Measurements from ENCODE around the gene ELK3. TPM values are rescaled to one million over a fixed set of nuclear protein-coding genes. Genes with fewer than 3 reads are reported as not detected.

ELK3 gene
- total and polyA plus RNA-seq, 10 donors = 14.5 to 92.7 (median 52.9) TPM

GRCh38 chr12:96285158-96285557 lies 91.0 kb downstream of the ELK3 start:
- no peak overlapping the region for H3K27ac ChIP-seq
- no peak overlapping the region for H3K4me3 ChIP-seq
- H3K36me3 ChIP-seq = peaks cover 0 to 100% (median 84%) of the 10 kb centered on the region in 6 donors
- intact Hi-C loops (cut with DNase I; ENCODE audit: low total_unique reads) = no loop called here
- no peaks in the 10 kb centered on the region for H3K27me3 ChIP-seq (replicated peaks in 1 of 7)
- no peaks in the 10 kb centered on the region for H3K4me1 ChIP-seq
- H3K9me3 ChIP-seq = no peaks in the 10 kb centered on the region
- no peak for TF ChIP-seq POLR2A (IDR thresholded peaks at IDR 0.05)
- TF ChIP-seq POLR2AphosphoS5 (IDR thresholded peaks at IDR 0.05) = no peak
- TF ChIP-seq CTCF (IDR thresholded peaks at IDR 0.05 in 8 of 11, conservative IDR thresholded peaks at IDR 0.05 in 3 of 11) = no peak
- DNase-seq = no peak

DNA sequence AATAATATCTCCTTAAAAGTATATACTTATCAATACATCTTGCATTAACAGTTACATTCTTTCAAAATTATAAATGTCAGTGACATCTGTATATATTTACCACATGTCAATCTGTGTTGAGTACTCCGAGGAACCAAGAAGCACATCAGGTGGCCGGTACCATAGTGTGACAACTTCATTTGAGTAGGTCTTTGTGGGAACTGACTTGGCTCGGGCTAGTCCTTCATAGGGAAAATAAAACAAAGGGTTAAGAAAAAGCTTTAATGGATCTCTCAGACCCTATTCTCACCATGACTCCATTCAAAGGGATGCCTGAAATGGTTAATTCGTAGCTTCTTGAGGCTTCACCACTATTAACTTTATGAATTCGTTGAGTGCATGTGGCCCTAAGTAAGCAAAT lies 94.9 kb downstream of the ELK3 start:
- Histone ChIP-seq H3K9me3 (no peaks in the 10 kb centered on the region), H3K36me3 (peaks cover 0 to 100% (median 53%) of the 10 kb centered on the region in 6 donors)
- no peak for DNase-seq

DNA sequence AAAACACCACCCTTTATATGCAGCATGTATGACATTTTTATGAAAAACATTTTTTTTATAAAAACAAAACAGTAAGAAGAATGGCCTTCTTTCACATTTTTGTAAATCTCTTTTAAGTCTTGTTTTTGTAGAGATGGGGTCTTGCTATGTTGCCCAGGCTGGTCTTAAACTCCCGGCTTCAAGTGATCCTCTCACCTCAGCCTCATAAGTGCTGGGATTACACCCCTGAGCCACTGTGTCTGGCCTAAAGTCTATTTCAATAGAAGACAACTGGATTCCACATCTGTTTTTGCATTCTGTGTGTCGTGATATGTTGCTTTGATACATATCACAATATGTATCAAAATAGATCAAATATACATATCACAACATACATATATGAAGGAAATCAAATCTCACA lies 98.9 kb downstream of the ELK3 start:
- no peaks in the 10 kb centered on the region for H3K27me3 ChIP-seq (replicated peaks in 1 of 7)
- H3K4me3 ChIP-seq = no peak overlapping the region
- H3K36me3 ChIP-seq = peaks cover 0 to 100% (median 36%) of the 10 kb centered on the region in 6 donors
- intact Hi-C loops (cut with DNase I; ENCODE audit: low total_unique reads) = no loop called here
- DNase-seq = no peak
- TF ChIP-seq POLR2AphosphoS5 (IDR thresholded peaks at IDR 0.05) (no peak), CTCF (IDR thresholded peaks at IDR 0.05 in 8 of 11, conservative IDR thresholded peaks at IDR 0.05 in 3 of 11) (no peak), POLR2A (IDR thresholded peaks at IDR 0.05) (no peak)
- H3K4me1 ChIP-seq = peaks cover 0 to 21% (median 4%) of the 10 kb centered on the region in 6 donors
- H3K9me3 ChIP-seq = no peaks in the 10 kb centered on the region
- no peak overlapping the region for H3K27ac ChIP-seq
- 95 to 99% (median 98%) methylated on average over 2 of the region's 2 CpGs for WGBS, 5 donors

More for the DNA sequence above, 94.9 kb downstream of the ELK3 start:
- intact Hi-C loops (cut with DNase I; ENCODE audit: low total_unique reads) = no loop called here
- WGBS, 5 donors = 74 to 95% (median 92%) methylated on average over 5 of the region's 5 CpGs
- Histone ChIP-seq H3K27ac (no peak overlapping the region), H3K4me3 (no peak overlapping the region), H3K4me1 (no peaks in the 10 kb centered on the region), H3K27me3 (replicated peaks in 1 of 7) (no peaks in the 10 kb centered on the region)
- no peak for TF ChIP-seq CTCF (IDR thresholded peaks at IDR 0.05 in 8 of 11, conservative IDR thresholded peaks at IDR 0.05 in 3 of 11)
- no peak for TF ChIP-seq POLR2AphosphoS5 (IDR thresholded peaks at IDR 0.05)
- TF ChIP-seq POLR2A (IDR thresholded peaks at IDR 0.05) = no peak

DNA sequence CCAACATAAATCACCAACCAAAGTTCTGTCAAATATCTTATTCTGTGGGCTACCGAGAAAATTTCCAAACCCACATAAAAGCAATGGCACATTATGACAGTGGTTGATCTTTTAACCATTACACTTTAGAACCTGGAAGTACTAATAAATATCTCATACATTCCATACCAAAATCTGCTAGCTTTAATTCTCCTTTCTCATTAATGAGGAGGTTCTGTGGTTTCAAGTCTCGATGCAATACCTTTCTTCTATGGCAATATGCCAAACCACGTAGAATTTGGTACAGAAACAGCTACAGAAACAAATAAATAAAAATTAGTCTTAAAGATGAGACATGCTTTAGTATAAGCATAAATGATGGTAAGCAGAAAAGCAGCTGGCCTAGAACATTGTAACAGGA lies 100.7 kb downstream of the ELK3 start:
- DNase-seq = no peak
- H3K9me3 ChIP-seq = no peaks in the 10 kb centered on the region
- TF ChIP-seq POLR2A (IDR thresholded peaks at IDR 0.05) = no peak
- no peak for TF ChIP-seq POLR2AphosphoS5 (IDR thresholded peaks at IDR 0.05)
- no peak for TF ChIP-seq CTCF (IDR thresholded peaks at IDR 0.05 in 8 of 11, conservative IDR thresholded peaks at IDR 0.05 in 3 of 11)

More for the DNA sequence above, 100.7 kb downstream of the ELK3 start:
- no peak overlapping the region for H3K27ac ChIP-seq
- no peak overlapping the region for H3K4me3 ChIP-seq
- intact Hi-C loops (cut with DNase I; ENCODE audit: low total_unique reads) = no loop called here
- 36 to 53% (median 47%) methylated on average over 3 of the region's 3 CpGs for WGBS, 5 donors
- no peaks in the 10 kb centered on the region for H3K27me3 ChIP-seq (replicated peaks in 1 of 7)
- H3K36me3 ChIP-seq = peaks cover 0 to 100% (median 36%) of the 10 kb centered on the region in 6 donors
- H3K4me1 ChIP-seq = peaks cover 0 to 21% (median 4%) of the 10 kb centered on the region in 6 donors

Measured in spleen (tissue), 11 donors.